Fibroblast of the aortic adventitia (primary cell): ENCODE data around the gene RABEP1. TPM values are rescaled to one million over a fixed set of nuclear protein-coding genes. Genes with fewer than 3 reads are reported as not detected.
A peak's percentile ranks its signal among the peaks of the same experiment; 100 is the strongest.

Experiments used
- DNase-seq: peaks from one replicate; pipeline ENCODE4 v3.0.0-alpha.2; 2010; ENCODE audit warnings: low read depth
- H3K4me3 ChIP-seq: 2 replicates; pipeline ENCODE4 v1.5.1; 2011; ENCODE audit warnings: low read depth, mild to moderate bottlenecking, control low read depth, low read length, moderate library complexity
- total RNA-seq: library from RNA; depleted of rRNA; stranded (reverse); fragments of >200 nt; gene quantifications from 2 replicates; pipeline ENCODE4 v1.2.3, GENCODE V29; 2012; ENCODE audit warnings: low replicate concordance
- TF ChIP-seq, protein P1 (sequence below): IDR thresholded peaks from 2 replicates; pipeline ENCODE4 v1.5.1; 2011; ENCODE audit warnings: mild to moderate bottlenecking, low read length, control low read depth, inconsistent platforms; ENCODE audit not compliant: insufficient read depth

The RABEP1 gene
- total RNA-seq, 1 donor, result 43.5 TPM

DNA sequence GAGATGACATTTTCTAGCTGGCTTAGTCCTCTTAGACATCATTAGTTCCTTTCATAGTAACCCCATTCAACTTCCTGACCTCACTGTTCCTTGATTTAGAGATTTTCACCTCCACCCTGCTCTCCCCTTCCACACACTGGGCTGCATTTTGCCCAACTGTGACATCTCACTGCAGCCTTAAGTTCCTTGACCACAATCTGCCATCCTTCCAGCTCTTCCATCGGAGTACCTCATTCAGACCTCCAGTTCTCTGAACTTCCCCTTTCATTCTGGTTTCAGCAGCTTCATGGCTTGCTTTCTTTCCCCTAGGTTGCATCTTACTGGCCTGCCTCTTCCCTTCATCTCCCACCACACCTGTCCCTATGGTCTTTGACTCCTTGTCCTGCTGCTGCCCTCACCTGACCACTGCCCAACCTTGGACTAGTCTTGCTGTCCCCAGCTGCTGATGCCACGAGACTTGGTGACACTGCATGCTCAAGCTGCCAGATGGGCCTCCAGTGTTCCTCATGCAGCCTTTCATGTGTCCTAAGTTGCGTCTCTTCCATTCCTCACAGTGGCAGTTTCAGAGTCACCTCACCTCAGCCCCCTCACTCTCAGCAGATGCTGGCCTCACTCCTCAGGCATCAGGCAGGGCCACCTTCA, 96.6 kb downstream of the RABEP1 start:
- DNase-seq, result no peak
- H3K4me3 ChIP-seq, result no peak overlapping the region
- TF ChIP-seq, protein P1, sequence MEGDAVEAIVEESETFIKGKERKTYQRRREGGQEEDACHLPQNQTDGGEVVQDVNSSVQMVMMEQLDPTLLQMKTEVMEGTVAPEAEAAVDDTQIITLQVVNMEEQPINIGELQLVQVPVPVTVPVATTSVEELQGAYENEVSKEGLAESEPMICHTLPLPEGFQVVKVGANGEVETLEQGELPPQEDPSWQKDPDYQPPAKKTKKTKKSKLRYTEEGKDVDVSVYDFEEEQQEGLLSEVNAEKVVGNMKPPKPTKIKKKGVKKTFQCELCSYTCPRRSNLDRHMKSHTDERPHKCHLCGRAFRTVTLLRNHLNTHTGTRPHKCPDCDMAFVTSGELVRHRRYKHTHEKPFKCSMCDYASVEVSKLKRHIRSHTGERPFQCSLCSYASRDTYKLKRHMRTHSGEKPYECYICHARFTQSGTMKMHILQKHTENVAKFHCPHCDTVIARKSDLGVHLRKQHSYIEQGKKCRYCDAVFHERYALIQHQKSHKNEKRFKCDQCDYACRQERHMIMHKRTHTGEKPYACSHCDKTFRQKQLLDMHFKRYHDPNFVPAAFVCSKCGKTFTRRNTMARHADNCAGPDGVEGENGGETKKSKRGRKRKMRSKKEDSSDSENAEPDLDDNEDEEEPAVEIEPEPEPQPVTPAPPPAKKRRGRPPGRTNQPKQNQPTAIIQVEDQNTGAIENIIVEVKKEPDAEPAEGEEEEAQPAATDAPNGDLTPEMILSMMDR, result no peak

DNA sequence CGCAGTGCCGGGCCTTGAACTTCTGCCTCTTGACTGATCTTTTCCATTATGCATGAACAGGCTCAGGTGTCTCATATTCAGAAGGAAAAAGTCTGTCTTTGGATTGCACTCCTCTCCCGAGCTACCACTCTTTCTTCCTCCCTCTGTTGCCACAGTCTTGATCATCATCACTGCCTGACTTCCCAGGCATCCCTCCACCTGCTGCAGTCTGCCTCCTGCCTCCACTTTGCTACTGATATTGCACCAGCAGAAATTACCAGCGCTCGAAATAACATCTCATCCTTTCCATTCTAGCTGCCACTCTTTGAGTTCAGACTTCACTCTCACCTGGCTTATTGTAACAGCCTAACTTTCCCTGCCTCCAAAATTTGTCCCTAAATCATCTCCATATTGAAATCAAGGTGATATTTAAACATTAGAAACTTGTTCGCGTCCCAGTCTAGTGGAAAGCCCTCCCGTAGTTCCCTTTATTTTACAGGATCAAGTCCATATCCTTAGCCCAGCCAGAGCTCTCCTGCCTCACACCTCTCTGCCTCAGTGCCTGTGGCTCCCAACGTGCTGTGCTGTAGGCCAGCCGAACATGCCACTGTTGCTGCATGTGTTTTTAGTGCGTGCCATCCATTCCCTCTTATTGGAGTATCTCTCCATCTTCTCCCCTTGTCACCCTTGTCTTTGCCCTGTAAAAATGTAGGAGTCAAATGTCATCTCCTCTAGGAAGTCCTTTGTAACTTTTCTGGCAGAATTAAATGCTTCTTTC, 97.4 kb downstream of the RABEP1 start:
- no peak overlapping the region for H3K4me3 ChIP-seq
- TF ChIP-seq, protein P1, result no peak
- DNase-seq, result no peak

DNA sequence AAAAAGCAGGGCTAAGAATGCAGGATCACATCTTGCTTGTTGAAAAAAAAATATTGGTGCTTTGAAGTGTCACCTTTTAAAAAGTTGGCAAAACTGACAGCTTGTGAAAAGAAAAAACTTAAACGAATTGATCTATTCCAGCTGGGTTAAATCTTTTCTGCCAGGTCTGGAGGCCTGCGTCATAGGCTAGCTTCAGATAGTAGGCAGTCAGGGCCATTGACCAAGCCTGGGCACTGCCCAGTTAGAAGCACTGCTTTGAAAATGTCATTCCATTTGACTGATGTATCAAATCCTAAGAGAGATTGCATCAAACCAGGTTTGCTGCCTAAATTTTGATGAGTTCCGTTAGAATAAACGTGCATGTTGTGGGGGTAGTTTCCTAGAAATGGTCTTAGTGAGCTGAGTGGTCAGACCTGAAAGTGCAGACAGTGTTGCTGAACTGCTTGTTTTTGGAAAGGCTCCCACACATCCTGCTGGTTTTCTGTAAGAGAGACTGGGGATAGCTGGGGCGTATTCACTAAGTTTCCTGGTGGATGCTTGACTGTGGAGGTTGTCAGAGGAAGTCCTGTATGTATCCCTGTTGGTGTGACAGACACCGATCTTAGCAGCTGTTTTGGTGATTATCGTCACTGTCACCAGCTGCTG, 98.5 kb downstream of the RABEP1 start:
- TF ChIP-seq, protein P1, result no peak
- peak; percentile 10 for DNase-seq

DNA sequence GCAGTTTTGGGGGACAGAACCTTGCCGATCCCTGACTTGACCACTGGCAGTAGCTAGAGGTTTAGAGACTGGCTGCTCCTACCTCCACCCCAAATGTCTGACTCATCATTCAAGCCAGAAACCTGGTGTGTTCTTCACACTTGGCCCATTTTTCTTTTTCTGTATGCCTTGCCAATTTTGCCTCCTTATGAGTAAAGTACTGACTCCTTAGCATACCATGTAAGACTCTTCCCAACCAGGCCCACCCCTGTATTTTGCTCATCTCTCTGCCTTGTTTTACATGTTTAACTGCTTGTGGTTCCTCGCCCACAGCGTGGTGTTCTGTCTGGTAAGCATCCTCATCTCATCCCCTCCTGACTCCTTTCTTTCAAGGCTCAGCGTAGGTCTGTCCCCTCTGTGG, 99.5 kb downstream of the RABEP1 start:
- TF ChIP-seq, protein P1, result no peak
- H3K4me3 ChIP-seq, result no peak overlapping the region
- peak; percentile 47 for DNase-seq

More for the DNA sequence above, 98.5 kb downstream of the RABEP1 start:
- H3K4me3 ChIP-seq, result no peak overlapping the region

DNA sequence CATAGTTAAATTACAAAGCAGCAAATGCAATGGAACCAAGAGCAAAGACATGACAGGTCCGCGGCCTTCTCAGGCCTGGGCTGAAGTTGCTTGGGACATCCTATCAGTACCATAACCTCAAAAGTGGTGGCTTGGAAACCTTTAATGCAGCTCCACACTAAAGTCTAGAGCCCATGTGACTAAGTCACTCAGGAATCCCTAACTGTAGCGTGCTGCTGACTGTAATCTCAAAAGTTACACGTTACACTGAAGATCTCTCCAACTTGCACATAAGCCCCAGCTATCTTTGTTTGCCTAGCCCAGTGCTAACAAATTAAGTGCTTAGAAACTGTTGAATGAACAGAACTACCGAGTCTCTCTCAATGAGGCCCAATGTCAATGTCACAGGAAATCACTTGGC, 109.6 kb downstream of the RABEP1 start:
- TF ChIP-seq, protein P1, result no peak
- H3K4me3 ChIP-seq, result no peak overlapping the region
- no peak for DNase-seq

DNA sequence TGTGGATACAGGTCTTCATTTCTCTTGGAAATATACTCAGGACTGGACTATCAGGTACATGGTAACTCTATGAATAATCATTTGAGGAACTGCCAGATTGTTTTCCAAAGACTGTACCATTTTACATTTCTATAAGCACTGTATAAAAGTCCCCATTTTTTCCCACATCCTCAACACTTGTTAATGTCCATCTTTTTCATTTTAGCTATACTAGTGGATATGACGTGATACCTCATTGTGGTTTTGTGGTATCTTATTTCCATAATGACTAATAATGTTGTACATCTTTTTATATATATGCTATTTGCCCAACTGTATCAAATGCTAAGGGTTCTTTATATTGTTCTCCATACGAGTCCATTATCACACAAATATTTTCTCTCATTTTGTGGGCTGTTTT, 114.5 kb downstream of the RABEP1 start:
- no peak for DNase-seq
- TF ChIP-seq, protein P1, result no peak

More for the DNA sequence above, 114.5 kb downstream of the RABEP1 start:
- H3K4me3 ChIP-seq, result no peak overlapping the region
